HCT116 (cell line): ENCODE measurements around the gene RAB32.
"Not testable (repeated sequence)": the region's sequence is repeated elsewhere in the genome, so short reads cannot be mapped to it uniquely, and the experiment has no call there.

Experiments used
- CTCF ChIP-seq, 3 experiments: fragments of 200-600 bp in 1 of 3; sonication (generic) in 1 of 3; IDR thresholded peaks in 2 of 3; conservative IDR thresholded peaks in 1 of 3; 2 replicates each; pipeline ENCODE4 v1.5.1; 2012 to 2017; ENCODE audit warnings: low read depth in 2 of 3, low read length in 2 of 3, antibody characterized with exemption in 1 of 3, borderline replicate concordance in 1 of 3, control low read depth in 1 of 3, mild to moderate bottlenecking in 1 of 3, mixed read lengths in 1 of 3, mixed run types in 1 of 3, moderate library complexity in 1 of 3; ENCODE audit not compliant: insufficient read depth in 1 of 3
- EGR1 ChIP-seq: IDR thresholded peaks from 2 replicates; pipeline ENCODE4 v1.6.1; 2012; ENCODE audit warnings: low read depth
- ELF1 ChIP-seq: IDR thresholded peaks from 2 replicates; pipeline ENCODE4 v1.6.1; 2012; ENCODE audit warnings: low read depth, borderline replicate concordance
- EZH2 ChIP-seq: fragments of 200-600 bp; sonication (generic); IDR thresholded peaks from 2 replicates; pipeline ENCODE4 v1.6.1; 2017; ENCODE audit warnings: antibody characterized with exemption, mixed run types
- POLR2A ChIP-seq: IDR thresholded peaks from 2 replicates; pipeline ENCODE4 v1.7.0; 2011; ENCODE audit warnings: borderline replicate concordance; ENCODE audit not compliant: insufficient read depth, insufficient read length; ENCODE audit errors: extremely low read depth
- POLR2AphosphoS5 ChIP-seq: IDR thresholded peaks from 2 replicates; pipeline ENCODE4 v1.6.1; 2011; ENCODE audit warnings: mild to moderate bottlenecking, low read depth, low read length, moderate library complexity
- RAD21 ChIP-seq: IDR thresholded peaks from 2 replicates; pipeline ENCODE4 v1.6.1; 2012; ENCODE audit warnings: low read depth, mild to moderate bottlenecking
- TF ChIP-seq, protein P1 (sequence below): IDR thresholded peaks from 2 replicates; pipeline ENCODE4 v1.6.1; 2012
- TF ChIP-seq, protein P2 (sequence below): IDR thresholded peaks from 2 replicates; pipeline ENCODE4 v1.6.1; 2011; ENCODE audit warnings: mild to moderate bottlenecking, low read length, moderate library complexity; ENCODE audit not compliant: insufficient replicate concordance; ENCODE audit errors: extremely low read depth

DNA sequence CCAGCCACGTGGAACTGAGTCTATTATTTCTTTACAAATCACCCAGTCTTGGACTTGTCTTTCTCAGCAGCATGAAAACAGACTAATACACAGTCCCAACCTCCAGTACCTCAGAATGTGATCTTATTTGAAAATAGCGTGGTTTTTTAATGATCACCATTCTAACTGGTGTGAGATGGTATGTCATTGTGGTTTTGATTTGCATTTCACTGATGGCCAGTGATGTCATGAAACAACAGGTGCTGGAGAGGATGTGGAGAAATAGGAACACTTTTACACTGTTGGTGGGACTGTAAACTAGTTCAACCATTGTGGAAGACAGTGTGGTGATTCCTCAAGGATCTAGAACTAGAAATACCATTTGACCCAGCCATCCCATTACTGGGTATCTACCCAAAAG is 23.0 kb downstream of the RAB32 start:
- TF ChIP-seq POLR2A; EZH2; POLR2AphosphoS5; CTCF (IDR thresholded peaks at IDR 0.05 in 2 of 3, conservative IDR thresholded peaks at IDR 0.05 in 1 of 3; ENCODE audit: borderline replicate concordance in 1 of 3, insufficient read depth in 1 of 3, low read depth in 2 of 3, low read length in 2 of 3); RAD21; EGR1; ELF1: not testable (repeated sequence)
- TF ChIP-seq, protein P1, sequence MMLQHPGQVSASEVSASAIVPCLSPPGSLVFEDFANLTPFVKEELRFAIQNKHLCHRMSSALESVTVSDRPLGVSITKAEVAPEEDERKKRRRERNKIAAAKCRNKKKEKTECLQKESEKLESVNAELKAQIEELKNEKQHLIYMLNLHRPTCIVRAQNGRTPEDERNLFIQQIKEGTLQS, result not testable (repeated sequence)
- TF ChIP-seq, protein P2, sequence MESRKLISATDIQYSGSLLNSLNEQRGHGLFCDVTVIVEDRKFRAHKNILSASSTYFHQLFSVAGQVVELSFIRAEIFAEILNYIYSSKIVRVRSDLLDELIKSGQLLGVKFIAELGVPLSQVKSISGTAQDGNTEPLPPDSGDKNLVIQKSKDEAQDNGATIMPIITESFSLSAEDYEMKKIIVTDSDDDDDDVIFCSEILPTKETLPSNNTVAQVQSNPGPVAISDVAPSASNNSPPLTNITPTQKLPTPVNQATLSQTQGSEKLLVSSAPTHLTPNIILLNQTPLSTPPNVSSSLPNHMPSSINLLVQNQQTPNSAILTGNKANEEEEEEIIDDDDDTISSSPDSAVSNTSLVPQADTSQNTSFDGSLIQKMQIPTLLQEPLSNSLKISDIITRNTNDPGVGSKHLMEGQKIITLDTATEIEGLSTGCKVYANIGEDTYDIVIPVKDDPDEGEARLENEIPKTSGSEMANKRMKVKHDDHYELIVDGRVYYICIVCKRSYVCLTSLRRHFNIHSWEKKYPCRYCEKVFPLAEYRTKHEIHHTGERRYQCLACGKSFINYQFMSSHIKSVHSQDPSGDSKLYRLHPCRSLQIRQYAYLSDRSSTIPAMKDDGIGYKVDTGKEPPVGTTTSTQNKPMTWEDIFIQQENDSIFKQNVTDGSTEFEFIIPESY, result not testable (repeated sequence)
